ENCODE data around the gene IFNA8. TPM values are rescaled to one million over a fixed set of nuclear protein-coding genes. Genes with fewer than 3 reads are reported as not detected.

The IFNA8 gene
- total and polyA plus RNA-seq, 7 donors = not detected

- Histone ChIP-seq H3K36me3 (no peaks in the 10 kb centered on the region), H3K27me3 (no peaks in the 10 kb centered on the region), H3K9me3 (no peaks in the 10 kb centered on the region), H3K4me3 (no peak overlapping the region), H3K4me1 (no peaks in the 10 kb centered on the region), H3K27ac (no peak overlapping the region)
- TF ChIP-seq POLR2A (IDR thresholded peaks at IDR 0.05) (no peak), POLR2AphosphoS5 (IDR thresholded peaks at IDR 0.05) (no peak), CTCF (IDR thresholded peaks at IDR 0.05) (no peak), EP300 (IDR thresholded peaks at IDR 0.05) (no peak)
- 47 to 56% methylated on average over 5 of the region's 5 CpGs for WGBS, 2 donors
- no peak for DNase-seq
- intact Hi-C loops (cut with DNase I) = no loop called here
Measured at GRCh38 chr9:21381448-21382339, 27.2 kb upstream of the IFNA8 start.

DNA sequence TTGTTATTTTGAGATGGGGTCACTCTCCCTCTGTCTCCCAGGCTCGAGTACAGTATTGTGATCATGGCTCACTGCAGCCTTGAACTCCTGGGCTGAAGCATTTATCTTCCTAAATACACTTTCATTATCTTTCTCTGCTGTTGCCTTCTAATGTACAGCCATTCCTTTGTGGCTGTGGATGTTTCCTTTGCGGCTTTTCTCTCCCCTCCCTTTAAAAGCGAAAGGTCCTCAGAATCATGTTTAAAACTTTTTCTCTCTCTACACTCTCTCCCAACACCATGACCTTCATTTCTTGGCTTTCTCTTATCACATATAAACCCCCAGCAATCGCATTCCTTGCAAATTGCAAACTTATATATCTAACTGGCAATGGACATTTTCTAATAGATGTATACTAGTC is 25.3 kb upstream of the IFNA8 start:
- Histone ChIP-seq H3K27ac (no peak overlapping the region), H3K4me3 (no peak overlapping the region), H3K9me3 (no peaks in the 10 kb centered on the region), H3K4me1 (no peaks in the 10 kb centered on the region), H3K36me3 (no peaks in the 10 kb centered on the region), H3K27me3 (peaks cover 0 to 3% (median 0%) of the 10 kb centered on the region in 3 donors)
- TF ChIP-seq CTCF (IDR thresholded peaks at IDR 0.05) = no peak
- no peak for TF ChIP-seq EP300 (IDR thresholded peaks at IDR 0.05)
- TF ChIP-seq POLR2AphosphoS5 (IDR thresholded peaks at IDR 0.05) = no peak
- TF ChIP-seq POLR2A (IDR thresholded peaks at IDR 0.05) = no peak
- intact Hi-C loops (cut with DNase I) = no loop called here
- 57 to 66% methylated on average over 4 of the region's 4 CpGs for WGBS, 2 donors
- DNase-seq = no peak

- no peak for TF ChIP-seq POLR2AphosphoS5 (IDR thresholded peaks at IDR 0.05)
- TF ChIP-seq EP300 (IDR thresholded peaks at IDR 0.05) = no peak
- no peak for TF ChIP-seq POLR2A (IDR thresholded peaks at IDR 0.05)
- TF ChIP-seq CTCF (IDR thresholded peaks at IDR 0.05) = no peak
- 31 to 61% methylated on average over 1 of the region's 1 CpG for WGBS, 2 donors
- Histone ChIP-seq H3K27me3 (peaks cover 0 to 7% (median 0%) of the 10 kb centered on the region in 3 donors), H3K27ac (no peak within 1 kb of the TSS), H3K4me1 (no peaks in the 10 kb centered on the region), H3K9me3 (no peaks in the 10 kb centered on the region), H3K4me3 (no peak within 1 kb of the TSS), H3K36me3 (no peaks in the 10 kb centered on the region)
- intact Hi-C loops (cut with DNase I) = no loop called here
- DNase-seq = no peak
Measured at GRCh38 chr9:21385131-21385670, 23.7 kb upstream of the IFNA8 start, which contains the start of gene IFNA2. TSS of gene IFNA2 (minus strand) at chr9:21385398. CDS start at chr9:21385329, 69 bp downstream.

- no peak overlapping the region for H3K4me3 ChIP-seq
- peaks cover 0 to 9% (median 4%) of the 10 kb centered on the region in 4 donors for H3K4me1 ChIP-seq
- intact Hi-C loops (cut with DNase I) = no loop called here
- H3K27ac ChIP-seq = no peak overlapping the region
- no peaks in the 10 kb centered on the region for H3K9me3 ChIP-seq
- peaks cover 0 to 17% (median 0%) of the 10 kb centered on the region in 3 donors for H3K27me3 ChIP-seq
- no peaks in the 10 kb centered on the region for H3K36me3 ChIP-seq
- no peak for DNase-seq
- WGBS, 2 donors = 72 to 82% methylated on average over 6 of the region's 6 CpGs
- no peak for TF ChIP-seq POLR2AphosphoS5 (IDR thresholded peaks at IDR 0.05)
- TF ChIP-seq CTCF (IDR thresholded peaks at IDR 0.05) = no peak
- TF ChIP-seq POLR2A (IDR thresholded peaks at IDR 0.05) = no peak
- TF ChIP-seq EP300 (IDR thresholded peaks at IDR 0.05) = no peak
Measured at GRCh38 chr9:21392270-21392669, 16.6 kb upstream of the IFNA8 start.
